GM18508 (cell line): ENCODE measurements around the gene INPP5E.

Experiments used
- ATAC-seq: cut with Tn5 transposase; IDR thresholded peaks from one replicate; pipeline ENCODE4 v1.9.1; 2021; ENCODE audit warnings: moderate number of reproducible peaks; ENCODE audit not compliant: insufficient read depth, unreplicated experiment

Gene INPP5E

GRCh38 chr9:136473354-136473721 lies 33.7 kb upstream of the INPP5E start:
- no peak for ATAC-seq

GRCh38 chr9:136472640-136473353 lies 33.2 kb upstream of the INPP5E start:
- no peak for ATAC-seq

- no peak for ATAC-seq
Observed at GRCh38 chr9:136471802-136472487, 32.3 kb upstream of the INPP5E start.

- no peak for ATAC-seq
Observed at GRCh38 chr9:136470792-136471469, 31.3 kb upstream of the INPP5E start.

GRCh38 chr9:136470356-136470755 lies 30.7 kb upstream of the INPP5E start:
- no peak for ATAC-seq

GRCh38 chr9:136467766-136468165 lies 28.1 kb upstream of the INPP5E start:
- ATAC-seq: no peak

GRCh38 chr9:136466155-136466541 lies 26.5 kb upstream of the INPP5E start:
- ATAC-seq: no peak

- no peak for ATAC-seq
Observed at GRCh38 chr9:136465500-136466154, 26.0 kb upstream of the INPP5E start.

- no peak for ATAC-seq
Observed at GRCh38 chr9:136464241-136464640, 24.6 kb upstream of the INPP5E start.

GRCh38 chr9:136463578-136463977 lies 23.9 kb upstream of the INPP5E start:
- ATAC-seq: no peak

GRCh38 chr9:136462664-136463063 lies 23.0 kb upstream of the INPP5E start:
- ATAC-seq: no peak

GRCh38 chr9:136460772-136461325 lies 21.2 kb upstream of the INPP5E start:
- no peak for ATAC-seq

- ATAC-seq: no peak
Observed at GRCh38 chr9:136459425-136459824, 19.8 kb upstream of the INPP5E start.

GRCh38 chr9:136457326-136457725 lies 17.7 kb upstream of the INPP5E start:
- ATAC-seq: no peak

GRCh38 chr9:136456258-136456657 lies 16.6 kb upstream of the INPP5E start:
- no peak for ATAC-seq

GRCh38 chr9:136455043-136456002 lies 15.7 kb upstream of the INPP5E start:
- no peak for ATAC-seq

- no peak for ATAC-seq
Observed at GRCh38 chr9:136454026-136454796, 14.6 kb upstream of the INPP5E start.

- ATAC-seq: no peak
Observed at GRCh38 chr9:136453326-136453725, 13.7 kb upstream of the INPP5E start.
